GM23248 (cell line): ENCODE measurements around the gene CES3. TPM values are rescaled to one million over a fixed set of nuclear protein-coding genes. Genes with fewer than 3 reads are reported as not detected.

Source experiments
- DNase-seq: peaks from one replicate; pipeline ENCODE4 v3.0.0-alpha.2; 2015
- H2AFZ ChIP-seq: fragments of 200-600 bp; sonication (generic); 2 replicates; pipeline ENCODE4 v1.6.1; 2016; ENCODE audit warnings: antibody characterized with exemption
- H3F3A ChIP-seq: fragments of 200-600 bp; sonication (generic); 2 replicates; pipeline ENCODE4 v1.6.1; 2016; ENCODE audit warnings: mild to moderate bottlenecking, antibody characterized with exemption, mixed run types; ENCODE audit not compliant: insufficient read depth
- H3K27ac ChIP-seq: fragments of 200-600 bp; sonication (generic); 2 replicates; pipeline ENCODE4 v1.5.1; 2016; ENCODE audit warnings: mild to moderate bottlenecking
- H3K27me3 ChIP-seq: fragments of 200-600 bp; sonication (generic); replicated peaks from 2 replicates; pipeline ENCODE4 v1.6.1; 2016; ENCODE audit warnings: mild to moderate bottlenecking; ENCODE audit not compliant: insufficient read depth
- H3K36me3 ChIP-seq: fragments of 200-600 bp; sonication (generic); 2 replicates; pipeline ENCODE4 v1.6.1; 2016; ENCODE audit warnings: low read depth, mild to moderate bottlenecking
- H3K4me1 ChIP-seq: fragments of 200-600 bp; sonication (generic); 2 replicates; pipeline ENCODE4 v1.6.1; 2016; ENCODE audit warnings: mild to moderate bottlenecking; ENCODE audit not compliant: insufficient read depth
- H3K4me2 ChIP-seq: fragments of 200-600 bp; sonication (generic); one replicate; pipeline ENCODE4 v1.6.1; 2016; ENCODE audit warnings: mild to moderate bottlenecking; ENCODE audit not compliant: unreplicated experiment
- H3K4me3 ChIP-seq: fragments of 200-600 bp; sonication (generic); 2 replicates; pipeline ENCODE4 v1.5.1; 2016; ENCODE audit warnings: mild to moderate bottlenecking
- H3K79me2 ChIP-seq: fragments of 200-600 bp; sonication (generic); 2 replicates; pipeline ENCODE4 v1.6.1; 2016; ENCODE audit warnings: mild to moderate bottlenecking; ENCODE audit not compliant: insufficient read depth
- H3K9ac ChIP-seq: fragments of 200-600 bp; sonication (generic); 2 replicates; pipeline ENCODE4 v1.6.1; 2016; ENCODE audit warnings: mild to moderate bottlenecking
- H3K9me2 ChIP-seq: fragments of 200-600 bp; sonication (generic); 2 replicates; pipeline ENCODE4 v1.6.1; 2016; ENCODE audit warnings: mixed run types, mild to moderate bottlenecking, moderate library complexity; ENCODE audit not compliant: insufficient read depth
- H3K9me3 ChIP-seq: fragments of 200-600 bp; sonication (generic); one replicate; pipeline ENCODE4 v1.6.1; 2017; ENCODE audit warnings: low read depth
- H4K20me1 ChIP-seq: fragments of 200-600 bp; sonication (generic); 2 replicates; pipeline ENCODE4 v1.6.0; 2016; ENCODE audit not compliant: insufficient read depth
- EZH2 ChIP-seq: fragments of 200-600 bp; sonication (generic); IDR thresholded peaks from 2 replicates; pipeline ENCODE4 v1.6.1; 2018; ENCODE audit warnings: antibody characterized with exemption, mild to moderate bottlenecking; ENCODE audit not compliant: insufficient read depth, poor library complexity, severe bottlenecking
- EZH2phosphoT487 ChIP-seq: fragments of 200-600 bp; sonication (generic); IDR thresholded peaks from 2 replicates; pipeline ENCODE4 v1.6.1; 2018; ENCODE audit warnings: antibody characterized with exemption, moderate library complexity, mild to moderate bottlenecking, low read depth; ENCODE audit not compliant: insufficient read depth
- WGBS, 2 experiments: methylation state at CpG; one replicate each; pipeline ENCODE4 v1.1.6; 2015 to 2017; ENCODE audit warnings: low lambda C conversion rate in 2 of 2, low coverage in 1 of 2; ENCODE audit errors: missing lambda C conversion rate in 2 of 2; 5-methylcytosine and 5-hydroxymethylcytosine counted together
- in situ Hi-C: fragments of 300-500 bp; cut with MboI; formaldehyde crosslinking; loops from 2 replicates; pipeline ENCODE4 v1.15.0; 2020
- polyA plus RNA-seq: library from polyadenylated mRNA; unstranded; fragments of >200 nt; fragmentation: Nextera tagmentation; extraction: Ambion mirVana; gene quantifications from 2 replicates; pipeline ENCODE4 v1.2.1, GENCODE V29; 2016
- total RNA-seq: library from RNA; depleted of rRNA; stranded (reverse); fragments of >200 nt; shearing (Covaris generic); gene quantifications from 2 replicates; pipeline ENCODE4 v1.2.3, GENCODE V29; 2014; rRNA removed

The CES3 gene, protein sequence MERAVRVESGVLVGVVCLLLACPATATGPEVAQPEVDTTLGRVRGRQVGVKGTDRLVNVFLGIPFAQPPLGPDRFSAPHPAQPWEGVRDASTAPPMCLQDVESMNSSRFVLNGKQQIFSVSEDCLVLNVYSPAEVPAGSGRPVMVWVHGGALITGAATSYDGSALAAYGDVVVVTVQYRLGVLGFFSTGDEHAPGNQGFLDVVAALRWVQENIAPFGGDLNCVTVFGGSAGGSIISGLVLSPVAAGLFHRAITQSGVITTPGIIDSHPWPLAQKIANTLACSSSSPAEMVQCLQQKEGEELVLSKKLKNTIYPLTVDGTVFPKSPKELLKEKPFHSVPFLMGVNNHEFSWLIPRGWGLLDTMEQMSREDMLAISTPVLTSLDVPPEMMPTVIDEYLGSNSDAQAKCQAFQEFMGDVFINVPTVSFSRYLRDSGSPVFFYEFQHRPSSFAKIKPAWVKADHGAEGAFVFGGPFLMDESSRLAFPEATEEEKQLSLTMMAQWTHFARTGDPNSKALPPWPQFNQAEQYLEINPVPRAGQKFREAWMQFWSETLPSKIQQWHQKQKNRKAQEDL
- not detected in 2 replicates for total RNA-seq
- polyA plus RNA-seq = not detected in 2 replicates

DNA sequence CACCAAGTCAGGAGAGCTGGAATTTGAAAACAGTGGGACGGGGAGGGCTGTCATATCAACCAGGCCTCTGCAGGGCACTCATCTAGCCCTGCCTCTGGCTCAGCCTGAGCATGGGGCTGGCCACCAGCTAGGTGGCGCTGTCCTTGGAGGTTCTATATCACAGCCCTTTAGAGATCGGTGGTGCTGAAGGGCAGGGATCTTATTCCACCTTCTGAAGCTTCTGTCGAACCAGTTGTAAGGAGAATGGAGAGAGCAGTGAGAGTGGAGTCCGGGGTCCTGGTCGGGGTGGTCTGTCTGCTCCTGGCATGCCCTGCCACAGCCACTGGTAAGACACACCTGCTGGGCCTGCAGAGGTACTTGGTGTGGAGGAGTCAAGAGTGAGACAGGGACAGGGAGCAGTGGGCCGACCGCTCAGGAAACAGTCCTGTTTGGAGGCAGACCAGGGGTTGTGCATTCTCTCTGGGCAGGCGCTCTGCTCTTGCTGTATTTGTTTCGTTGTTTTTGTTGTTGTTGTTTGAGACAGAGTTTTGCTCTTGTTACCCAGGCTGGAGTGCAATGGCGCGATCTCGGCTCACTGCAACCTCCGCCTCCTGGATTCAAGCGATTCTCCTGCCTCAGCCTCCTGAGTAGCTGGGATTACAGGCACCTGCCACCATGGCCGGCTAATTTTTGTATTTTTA, at the start of gene CES3:
Gene CES3, plus strand, starts transcription at position 202 of the 680 bp plus-strand sequence. Its CDS starts 42 bp downstream, at position 244.
- in situ Hi-C loops = loop anchor here (25.0 kb wide), 1 partner anchor 201 kb away; the partner anchor contains the start of genes B3GNT9, FBXL8, HSF4 and NOL3
- peak; percentile 83 for DNase-seq
- Histone ChIP-seq H2AFZ (0 out of 2 replicates have a peak within 1 kb of the TSS, but pooled peaks have one; percentile 45), H4K20me1 (no peaks in the 10 kb centered on the region), H3K27me3 (peaks cover 4% of the 10 kb centered on the region; the same call in 1 of the 2 replicates), H3K27ac (no peak within 1 kb of the TSS), H3K4me3 (no peak within 1 kb of the TSS), H3K4me2 (no peak within 1 kb of the TSS), H3K79me2 (no peaks in the 10 kb centered on the region), H3K36me3 (no peaks in the 10 kb centered on the region), H3K9me2 (no peaks in the 10 kb centered on the region), H3K4me1 (no peaks in the 10 kb centered on the region), H3K9ac (no peak within 1 kb of the TSS), H3K9me3 (no peaks in the 10 kb centered on the region), H3F3A (no peaks in the 10 kb centered on the region)
- no peak for TF ChIP-seq EZH2
- TF ChIP-seq EZH2phosphoT487 = no peak
- 61 to 65% methylated on average over 16 of the region's 16 CpGs for WGBS, 2 experiments

DNA sequence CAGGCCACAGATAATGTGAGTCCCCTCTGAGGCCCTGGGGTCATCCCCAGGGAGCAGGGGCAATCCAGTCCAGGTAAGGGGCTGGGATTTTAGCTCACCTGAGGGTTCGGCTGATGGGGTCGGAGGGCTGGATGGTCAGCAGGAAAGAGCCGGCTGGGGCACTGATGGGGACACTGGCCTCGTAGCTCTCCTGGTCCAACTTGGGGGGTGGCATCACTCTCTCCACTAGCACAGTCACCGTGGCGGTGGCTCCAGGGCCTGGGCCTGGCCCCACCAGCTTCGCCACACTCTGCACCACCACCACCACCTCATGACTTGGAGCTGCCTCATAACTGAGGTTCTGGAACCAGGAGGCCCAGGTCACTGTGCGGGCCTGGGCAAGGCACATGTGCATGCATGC, 49.3 kb upstream of the CES3 start:
- DNase-seq = no peak
- TF ChIP-seq EZH2 = no peak
- TF ChIP-seq EZH2phosphoT487 = no peak
- Histone ChIP-seq H3K79me2 (no peaks in the 10 kb centered on the region), H3K4me3 (no peak overlapping the region), H3K4me1 (no peaks in the 10 kb centered on the region), H3F3A (no peaks in the 10 kb centered on the region), H3K4me2 (no peak overlapping the region), H3K9me2 (no peaks in the 10 kb centered on the region), H3K9ac (no peak overlapping the region), H2AFZ (no peak overlapping the region), H4K20me1 (no peaks in the 10 kb centered on the region), H3K27me3 (peaks cover 5% of the 10 kb centered on the region; the same call in 1 of the 2 replicates), H3K9me3 (no peaks in the 10 kb centered on the region), H3K27ac (no peak overlapping the region), H3K36me3 (no peaks in the 10 kb centered on the region)
- in situ Hi-C loops = no loop called here
- 88 to 92% methylated on average over 8 of the region's 8 CpGs for WGBS, 2 experiments

DNA sequence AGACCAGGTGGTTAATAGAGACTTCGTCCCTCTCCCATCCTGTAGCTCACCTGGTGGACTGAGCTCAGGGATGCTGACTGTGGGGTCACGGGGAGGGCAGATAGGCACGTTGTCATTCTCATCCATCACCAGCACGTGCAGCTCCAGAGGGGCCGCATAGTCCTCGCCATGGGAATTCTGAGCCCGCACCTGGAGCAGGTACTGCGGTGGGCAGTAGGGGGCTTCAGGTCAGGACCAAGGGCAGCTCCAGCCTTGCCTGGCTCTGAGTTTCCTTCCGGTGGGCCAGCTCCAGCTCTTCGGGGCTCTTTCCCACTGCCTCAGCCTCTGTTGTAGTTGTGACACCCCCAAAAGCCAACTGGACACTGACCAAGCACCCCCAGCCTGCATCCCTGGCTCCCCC, 48.0 kb upstream of the CES3 start:
- Histone ChIP-seq H2AFZ (no peak overlapping the region), H3K36me3 (no peaks in the 10 kb centered on the region), H3K79me2 (no peaks in the 10 kb centered on the region), H3K4me2 (no peak overlapping the region), H3K4me1 (no peaks in the 10 kb centered on the region), H3K9me2 (no peaks in the 10 kb centered on the region), H3K4me3 (no peak overlapping the region), H3F3A (no peaks in the 10 kb centered on the region), H3K27me3 (peaks cover 5% of the 10 kb centered on the region; the same call in 1 of the 2 replicates), H3K9ac (no peak overlapping the region), H4K20me1 (no peaks in the 10 kb centered on the region), H3K27ac (no peak overlapping the region), H3K9me3 (no peaks in the 10 kb centered on the region)
- DNase-seq = no peak
- 23 to 28% methylated on average over 10 of the region's 10 CpGs for WGBS, 2 experiments
- in situ Hi-C loops = no loop called here
- TF ChIP-seq EZH2 (no peak), EZH2phosphoT487 (no peak)

DNA sequence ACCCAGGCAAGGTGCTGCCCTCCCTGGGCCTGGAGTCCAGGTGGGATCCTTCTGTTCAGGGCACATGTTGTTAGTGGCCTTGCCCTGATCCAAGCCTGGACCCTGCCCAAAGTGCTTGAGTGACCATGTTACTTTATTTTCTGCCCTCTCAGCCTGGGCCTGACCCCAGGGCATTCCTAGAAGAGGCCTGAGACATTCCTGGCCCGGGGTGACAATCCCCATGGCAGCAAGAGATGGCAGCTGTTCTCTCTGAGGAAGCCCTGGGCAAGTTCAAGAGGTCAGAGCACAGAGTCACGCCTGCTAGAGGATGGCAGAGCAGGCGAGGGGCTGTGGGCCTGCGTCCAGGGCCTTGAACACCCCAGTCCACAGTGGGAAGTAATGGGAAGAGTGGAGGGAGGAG, 47.4 kb upstream of the CES3 start:
- no peak for DNase-seq
- Histone ChIP-seq H3K4me3 (no peak overlapping the region), H3K36me3 (no peaks in the 10 kb centered on the region), H3F3A (no peaks in the 10 kb centered on the region), H3K4me2 (no peak overlapping the region), H3K9me2 (no peaks in the 10 kb centered on the region), H3K9ac (no peak overlapping the region), H3K27me3 (peaks cover 5% of the 10 kb centered on the region; the same call in 1 of the 2 replicates), H3K27ac (no peak overlapping the region), H3K9me3 (no peaks in the 10 kb centered on the region), H3K79me2 (no peaks in the 10 kb centered on the region), H2AFZ (no peak overlapping the region), H3K4me1 (no peaks in the 10 kb centered on the region), H4K20me1 (no peaks in the 10 kb centered on the region)
- in situ Hi-C loops = no loop called here
- 56 to 57% methylated on average over 4 of the region's 4 CpGs for WGBS, 2 experiments
- TF ChIP-seq EZH2 = no peak
- TF ChIP-seq EZH2phosphoT487 = no peak
